ENCODE data around the gene CSTB. TPM values are rescaled to one million over a fixed set of nuclear protein-coding genes. Genes with fewer than 3 reads are reported as not detected.

CSTB gene
- total RNA-seq, 1 experiment from 2014 or later = 136 TPM

- TF ChIP-seq EZH2 (IDR thresholded peaks at IDR 0.05; ENCODE audit: low read depth) (no peak), CTCF (conservative IDR thresholded peaks at IDR 0.05) (no peak)
- no peak overlapping the region for H2AFZ ChIP-seq
- H4K20me1 ChIP-seq (ENCODE audit: insufficient read depth) = peaks cover 4% of the 10 kb centered on the region; the same call in 1 of the 2 replicates
- H3K9me2 ChIP-seq (ENCODE audit: insufficient read depth) = no peaks in the 10 kb centered on the region
- CTCF ChIA-PET = no interaction called here
- POLR2A ChIA-PET (ENCODE audit: unreplicated experiment) = no interaction called here
- intact Hi-C loops (cut with micrococcal nuclease; ENCODE audit: unreplicated experiment) = no loop called here
- H3K4me1 ChIP-seq (replicated peaks; ENCODE audit: insufficient read depth) = no peaks in the 10 kb centered on the region
- no peaks in the 10 kb centered on the region for H3K9me3 ChIP-seq (ENCODE audit: insufficient read depth, low read depth)
- no peak overlapping the region for H3K27ac ChIP-seq
- BruUV-seq (replicated peaks) = no TSS peak
- H3K4me3 ChIP-seq = no peak overlapping the region
- DNase-seq = no peak
- H3F3A ChIP-seq (ENCODE audit: insufficient read depth, low read depth) = peaks cover 11% of the 10 kb centered on the region; the same call in 1 of the 2 replicates
- H3K27me3 ChIP-seq (ENCODE audit: insufficient read depth, low read depth) = no peaks in the 10 kb centered on the region
- H3K79me2 ChIP-seq (ENCODE audit: low read depth) = 0 out of 2 replicates have a peak, but pooled peaks cover 9% of the 10 kb centered on the region
- H3K4me2 ChIP-seq = no peak overlapping the region
- no peaks in the 10 kb centered on the region for H3K36me3 ChIP-seq (ENCODE audit: low read depth)
Observed at GRCh38 chr21:43743947-43744346, 32.2 kb downstream of the CSTB start.

DNA sequence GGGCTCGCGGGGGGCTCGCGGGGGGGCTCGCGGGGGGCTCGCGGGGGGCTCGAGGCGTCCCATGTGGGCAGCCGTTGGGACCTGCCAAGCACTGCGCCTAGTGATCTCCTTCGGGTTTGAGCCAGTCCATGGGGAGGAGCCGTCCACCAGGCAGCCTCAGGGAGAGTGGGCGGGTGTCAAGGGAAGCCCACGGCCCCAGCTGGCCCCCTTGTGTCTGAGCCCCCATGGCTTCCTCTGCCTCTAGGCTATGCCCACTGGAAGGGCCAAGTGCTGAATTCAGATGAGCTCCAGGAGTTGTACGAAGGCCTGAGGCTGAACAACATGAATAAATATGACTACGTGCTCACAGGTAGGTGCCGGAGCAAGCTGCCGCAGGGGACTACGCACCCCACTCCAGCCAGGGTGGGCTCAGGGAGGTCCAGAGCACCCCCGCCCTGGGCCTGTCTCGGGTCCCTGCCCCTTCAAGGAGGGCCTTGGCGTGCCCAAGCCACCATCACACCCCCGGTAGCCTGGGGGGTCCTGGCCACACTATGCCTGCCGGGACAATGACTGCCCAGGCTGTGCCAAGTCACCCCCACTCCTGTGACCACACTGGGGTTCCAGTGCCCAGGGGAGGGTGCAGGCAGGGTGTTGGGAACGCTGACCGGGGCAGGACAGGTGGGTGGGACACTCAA lies 34.5 kb downstream of the CSTB start:
- ChIA-PET CTCF (no interaction called here), POLR2A (ENCODE audit: unreplicated experiment) (interaction anchor here (0.6 kb wide), 1 partner anchor 31 kb away, joined by 3 read pairs; no protein-coding TSS in a partner anchor)
- no peaks in the 10 kb centered on the region for H3K36me3 ChIP-seq (ENCODE audit: low read depth)
- no peaks in the 10 kb centered on the region for H3K9me2 ChIP-seq (ENCODE audit: insufficient read depth)
- H4K20me1 ChIP-seq (ENCODE audit: insufficient read depth) = peaks cover 8% of the 10 kb centered on the region; the same call in 1 of the 2 replicates
- no peak overlapping the region for H3K4me2 ChIP-seq
- no peaks in the 10 kb centered on the region for H3K4me1 ChIP-seq (replicated peaks; ENCODE audit: insufficient read depth)
- H3K4me3 ChIP-seq = no peak overlapping the region
- intact Hi-C loops (cut with micrococcal nuclease; ENCODE audit: unreplicated experiment) = no loop called here
- peaks cover 13% of the 10 kb centered on the region; the same call in 1 of the 2 replicates for H3F3A ChIP-seq (ENCODE audit: insufficient read depth, low read depth)
- TF ChIP-seq EZH2 (IDR thresholded peaks at IDR 0.05; ENCODE audit: low read depth) (no peak), CTCF (conservative IDR thresholded peaks at IDR 0.05) (no peak)
- no peak for DNase-seq
- no peaks in the 10 kb centered on the region for H3K27me3 ChIP-seq (ENCODE audit: insufficient read depth, low read depth)
- no TSS peak for BruUV-seq (replicated peaks)
- no peaks in the 10 kb centered on the region for H3K9me3 ChIP-seq (ENCODE audit: insufficient read depth, low read depth)
- H2AFZ ChIP-seq = no peak overlapping the region
- H3K79me2 ChIP-seq (ENCODE audit: low read depth) = 0 out of 2 replicates have a peak, but pooled peaks cover 9% of the 10 kb centered on the region
- no peak overlapping the region for H3K27ac ChIP-seq

GRCh38 chr21:43740497-43741156 lies 35.5 kb downstream of the CSTB start:
- ChIA-PET CTCF (no interaction called here), POLR2A (ENCODE audit: unreplicated experiment) (interaction anchor here (0.6 to 0.7 kb wide), 2 partner anchors 32 to 847 kb away, joined by 3 to 5 read pairs; partner anchors contain the start of gene NDUFV3)
- no peak for TF ChIP-seq CTCF (conservative IDR thresholded peaks at IDR 0.05)
- no peak for TF ChIP-seq EZH2 (IDR thresholded peaks at IDR 0.05; ENCODE audit: low read depth)
- Histone ChIP-seq H2AFZ (no peak overlapping the region), H4K20me1 (ENCODE audit: insufficient read depth) (peaks cover 8% of the 10 kb centered on the region; the same call in 1 of the 2 replicates), H3K9me3 (ENCODE audit: insufficient read depth, low read depth) (no peaks in the 10 kb centered on the region), H3F3A (ENCODE audit: insufficient read depth, low read depth) (peaks cover 13% of the 10 kb centered on the region; the same call in 1 of the 2 replicates), H3K36me3 (ENCODE audit: low read depth) (no peaks in the 10 kb centered on the region), H3K4me2 (no peak overlapping the region), H3K9me2 (ENCODE audit: insufficient read depth) (no peaks in the 10 kb centered on the region), H3K27me3 (ENCODE audit: insufficient read depth, low read depth) (no peaks in the 10 kb centered on the region), H3K27ac (no peak overlapping the region), H3K4me3 (no peak overlapping the region), H3K4me1 (replicated peaks; ENCODE audit: insufficient read depth) (no peaks in the 10 kb centered on the region), H3K79me2 (ENCODE audit: low read depth) (peaks cover 17% of the 10 kb centered on the region; the same call in 1 of the 2 replicates)
- no TSS peak for BruUV-seq (replicated peaks)
- DNase-seq = peak; percentile 64 to 65
- intact Hi-C loops (cut with micrococcal nuclease; ENCODE audit: unreplicated experiment) = no loop called here
